Stimulated activated CD8-positive, alpha-beta memory T cell treated with anti-CD3 and anti-CD28 coated beads, Interleukin-15, amount 100 ng/mL, for 4 hours (primary cell): ENCODE results near the gene PCDHGA5.
"Not testable (repeated sequence)": the region's sequence is repeated elsewhere in the genome, so short reads cannot be mapped to it uniquely, and the experiment has no call there.

Experiments
- DNase-seq, 2 donors: peaks; one replicate each; pipeline ENCODE4 v3.0.0-alpha.2; 2020; ENCODE audit warnings: low read depth in 2 of 2

Gene PCDHGA5

GRCh38 chr5:141414548-141415274 is 50.7 kb downstream of the PCDHGA5 start:
- DNase-seq, result not testable (repeated sequence)

GRCh38 chr5:141415275-141415618 is 51.3 kb downstream of the PCDHGA5 start:
- DNase-seq, result not testable (repeated sequence)
